GM18861 (cell line): ENCODE data around the gene XRCC1.

Source experiments
- ATAC-seq: cut with Tn5 transposase; IDR thresholded peaks from one replicate; pipeline ENCODE4 v1.9.1; 2021; ENCODE audit not compliant: unreplicated experiment

Gene XRCC1

DNA sequence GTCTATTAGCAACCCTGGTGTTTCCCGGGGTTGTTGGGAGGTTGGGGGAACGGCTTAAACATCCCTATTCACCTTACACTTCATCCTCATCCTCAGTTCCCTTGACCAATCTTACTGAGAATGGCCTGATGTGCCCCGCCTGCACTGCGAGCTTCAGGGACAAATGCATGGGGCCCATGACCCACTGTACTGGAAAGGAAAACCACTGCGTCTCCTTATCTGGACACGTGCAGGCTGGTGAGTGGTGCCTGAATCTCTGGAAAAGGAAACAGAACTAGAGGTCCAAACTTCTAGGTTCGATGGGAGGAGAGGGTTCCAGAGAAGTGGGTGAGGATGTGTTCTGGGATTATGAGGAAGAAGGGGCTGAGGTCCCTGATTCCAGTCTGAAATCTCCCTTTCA is 6.1 kb upstream of the XRCC1 start:
- ATAC-seq, result no peak

GRCh38 chr19:43578787-43579186 is 3.5 kb upstream of the XRCC1 start:
- ATAC-seq, result no peak

- ATAC-seq, result no peak
Measured at GRCh38 chr19:43575955-43576878, 890 bp upstream of the XRCC1 start.

DNA sequence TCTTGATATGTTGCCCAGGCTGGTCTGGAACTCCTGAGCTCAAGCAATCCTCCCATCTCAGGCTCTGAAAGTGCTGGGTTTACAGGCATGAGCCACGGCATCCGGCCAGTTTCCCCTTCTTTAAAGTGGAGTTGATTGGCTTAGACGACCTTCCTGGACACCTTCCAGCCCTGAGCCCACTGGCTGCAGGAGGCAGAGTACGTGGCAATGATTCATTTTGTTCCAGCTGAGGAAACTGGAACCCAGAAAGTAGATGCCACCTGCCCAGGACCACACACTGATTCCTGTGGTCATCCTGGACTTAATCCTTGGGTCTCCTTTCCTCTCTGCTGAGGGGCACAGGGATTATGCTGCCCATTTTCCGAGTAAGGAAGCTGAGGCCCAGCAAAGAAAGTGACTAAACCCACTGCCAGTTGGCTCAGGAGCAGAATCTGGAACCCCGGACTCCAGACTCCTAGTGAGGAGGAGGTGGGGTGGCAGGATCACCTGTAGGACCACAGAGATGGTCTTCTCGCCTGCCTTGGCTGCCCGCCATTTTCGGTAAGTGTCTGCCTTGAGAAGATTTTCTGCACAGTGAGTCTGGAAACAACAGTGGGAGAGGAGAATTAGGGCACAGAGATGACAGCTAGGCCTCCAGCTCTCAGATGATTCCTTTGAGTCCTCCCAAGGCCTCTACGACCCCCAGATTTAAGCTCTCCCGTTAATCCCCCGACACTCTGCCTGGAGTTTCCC is 737 bp downstream of the XRCC1 start:
- no peak for ATAC-seq

GRCh38 chr19:43572171-43572588 is 3.1 kb downstream of the XRCC1 start:
- no peak for ATAC-seq

GRCh38 chr19:43570174-43570791 is 5.0 kb downstream of the XRCC1 start:
- ATAC-seq, result no peak

- ATAC-seq, result no peak
Measured at GRCh38 chr19:43569657-43570056, 5.7 kb downstream of the XRCC1 start.

- ATAC-seq, result no peak
Measured at GRCh38 chr19:43564800-43565199, 10.5 kb downstream of the XRCC1 start.

GRCh38 chr19:43563816-43564457 is 11.4 kb downstream of the XRCC1 start:
- ATAC-seq, result no peak

- peak; percentile 77 for ATAC-seq
Measured at GRCh38 chr19:43562698-43563241, 12.6 kb downstream of the XRCC1 start.

- ATAC-seq, result no peak
Measured at GRCh38 chr19:43562226-43562697, 13.1 kb downstream of the XRCC1 start.

DNA sequence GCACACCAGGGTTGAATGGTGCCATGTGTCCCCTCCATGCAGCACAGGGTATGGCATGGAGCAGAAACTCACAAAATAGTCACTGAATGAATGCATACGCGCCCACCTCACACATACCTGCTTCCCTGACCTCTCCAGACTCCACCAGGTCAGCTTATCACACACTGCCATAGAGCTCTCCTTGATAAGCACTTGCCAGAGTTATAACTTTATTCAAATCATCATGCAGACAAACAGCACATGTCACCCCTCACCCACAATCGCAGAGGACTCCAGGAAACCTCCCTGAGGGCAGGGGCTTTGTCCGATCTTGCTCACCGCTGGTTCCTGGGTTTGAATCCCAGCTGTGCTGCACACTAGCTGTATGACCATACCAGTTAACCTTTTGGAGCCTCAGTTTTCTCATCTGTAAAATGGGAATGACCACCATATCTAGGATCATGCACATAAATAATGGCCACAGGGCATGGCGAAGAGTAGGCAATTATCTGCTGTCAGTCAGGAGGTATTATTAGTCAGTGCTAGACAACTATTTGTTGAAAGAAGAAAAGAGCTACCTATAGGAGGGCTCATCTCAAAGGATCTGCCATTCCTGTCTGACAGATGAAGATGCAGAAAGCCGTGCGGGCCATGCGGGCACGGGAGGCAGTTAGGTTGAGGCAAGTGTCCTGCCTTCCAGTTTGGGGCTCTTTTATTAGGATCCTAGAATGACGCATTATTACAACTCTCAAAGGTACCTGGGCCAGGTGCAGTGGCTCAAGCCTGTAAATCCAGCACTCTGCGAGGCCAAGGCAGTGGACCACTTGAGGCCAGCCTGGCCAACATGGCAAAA is 14.0 kb downstream of the XRCC1 start:
- ATAC-seq, result no peak

DNA sequence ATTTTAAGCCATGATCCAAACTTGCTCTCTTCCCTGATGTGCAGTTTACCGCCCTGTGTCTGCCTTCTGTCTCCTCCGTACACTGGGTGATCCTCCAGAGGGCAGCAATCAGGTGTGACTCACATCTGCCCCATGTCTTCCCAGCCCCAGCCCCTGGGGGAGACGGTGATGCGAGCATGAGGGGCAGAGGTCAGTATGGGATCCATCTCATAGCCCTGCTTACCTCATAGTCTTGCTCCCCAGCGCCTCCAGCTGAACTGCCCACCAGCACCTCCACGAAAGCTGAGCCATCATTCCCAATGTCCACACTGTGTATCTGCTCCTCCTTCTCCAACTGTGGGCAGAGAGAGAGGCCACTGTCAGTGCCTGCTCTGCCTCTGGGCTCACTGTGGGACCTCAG is 14.6 kb downstream of the XRCC1 start:
- ATAC-seq, result no peak

GRCh38 chr19:43555185-43555770 is 20.0 kb downstream of the XRCC1 start:
- ATAC-seq, result no peak

DNA sequence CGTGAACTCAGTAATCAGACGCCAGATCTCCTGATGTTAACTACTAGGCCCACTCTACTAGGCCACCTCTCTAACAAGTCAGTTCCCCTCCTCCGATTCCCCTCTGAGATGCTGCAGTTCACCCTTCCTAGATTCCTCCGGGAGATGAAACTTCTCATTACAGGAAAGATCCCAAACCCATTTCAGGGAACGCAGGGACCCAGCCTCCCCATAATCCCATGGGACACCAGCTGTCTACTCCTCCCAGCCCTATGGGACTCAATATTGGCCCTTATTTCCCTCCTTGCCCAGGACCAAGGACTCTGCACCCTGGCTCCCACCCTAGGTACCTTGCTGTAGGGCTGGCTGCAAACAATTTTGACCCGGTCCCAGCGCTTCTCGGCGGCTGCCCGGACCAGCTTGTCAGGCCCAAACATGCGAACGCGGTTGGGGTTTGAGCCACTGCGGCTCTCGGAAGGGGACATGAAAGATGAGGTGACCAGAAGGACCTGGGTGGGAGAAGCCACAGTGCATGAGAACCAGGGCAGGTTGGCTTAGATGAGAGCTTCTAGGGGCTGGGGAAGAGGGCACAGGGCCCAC is 20.9 kb downstream of the XRCC1 start:
- ATAC-seq, result no peak

DNA sequence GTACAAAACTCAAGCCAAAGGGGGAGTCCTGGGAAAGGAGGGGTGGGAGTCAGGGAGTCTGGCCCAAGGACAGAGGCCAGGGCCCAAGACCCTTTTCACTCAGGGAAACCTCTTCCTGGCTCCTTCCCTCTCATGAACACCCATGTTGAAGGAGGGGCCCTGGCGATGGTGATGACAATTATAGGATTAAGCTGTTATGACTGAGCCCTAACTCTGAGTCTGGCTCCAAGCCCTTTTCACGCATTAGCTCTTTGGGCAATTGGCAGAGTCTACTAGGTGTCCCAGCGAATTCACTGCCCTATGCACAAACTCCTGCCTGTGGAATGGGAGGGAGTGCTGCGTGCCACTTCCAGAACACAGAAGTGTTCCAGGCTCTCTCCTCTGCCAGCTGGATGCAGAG is 21.7 kb downstream of the XRCC1 start:
- ATAC-seq, result no peak

GRCh38 chr19:43552616-43553015 is 22.7 kb downstream of the XRCC1 start:
- ATAC-seq, result no peak

- ATAC-seq, result no peak
Measured at GRCh38 chr19:43552198-43552450, 23.2 kb downstream of the XRCC1 start.

DNA sequence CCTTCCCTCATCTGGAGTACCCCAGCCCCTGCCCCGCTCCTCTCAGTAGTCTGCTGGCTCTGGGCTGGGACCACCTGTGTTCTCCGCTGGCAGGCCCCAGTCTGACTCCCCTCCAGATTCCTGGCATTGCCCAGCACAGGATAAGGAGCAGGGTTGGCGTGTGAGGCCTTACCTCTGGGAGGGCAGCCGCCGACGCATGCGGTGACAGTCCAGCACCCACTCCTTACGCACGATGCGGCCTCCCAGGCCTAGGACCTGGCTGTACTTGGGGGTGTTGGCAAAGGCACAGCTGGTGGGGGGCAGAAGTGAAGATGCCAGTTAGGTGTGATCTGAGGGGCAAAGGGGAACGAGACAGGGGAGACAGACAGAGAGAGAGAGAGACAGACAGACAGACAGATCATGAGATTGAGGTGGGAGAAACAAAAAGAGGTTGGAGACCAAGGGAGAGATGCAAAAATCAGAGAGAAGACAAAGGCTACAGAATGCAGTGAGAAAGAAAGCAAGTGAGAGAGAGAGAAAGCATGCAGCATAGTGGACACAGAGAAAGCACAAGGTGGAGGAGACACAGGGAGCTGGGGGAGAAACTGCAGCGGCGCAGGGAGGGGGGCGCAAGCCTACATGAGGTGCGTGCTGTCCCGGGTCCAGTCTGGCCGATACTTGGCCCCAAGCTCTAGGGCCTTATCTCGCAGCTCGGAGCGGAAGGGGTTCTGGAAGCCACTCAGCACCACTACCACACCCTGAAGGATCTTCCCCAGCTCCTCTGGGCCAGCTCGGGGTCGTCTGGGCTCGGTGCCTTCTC is 23.7 kb downstream of the XRCC1 start:
- ATAC-seq, result no peak
